ENCODE measurements around the gene ZNF155. TPM values are rescaled to one million over a fixed set of nuclear protein-coding genes. Genes with fewer than 3 reads are reported as not detected.

ZNF155 gene
- total and polyA plus RNA-seq, 10 of the 15 experiments (the other 5 are each of a cell fraction or from before 2014, with no cell fraction given), result 2.4 to 12.2 (median 5.6) TPM

GRCh38 chr19:44002566-44003460, 18.8 kb downstream of the ZNF155 start, which contains the start of gene ZNF230 (continued):
- TF ChIP-seq CHD1 (IDR thresholded peaks at IDR 0.05; ENCODE audit: low read depth, low read length) (no peak), RUNX3 (IDR thresholded peaks at IDR 0.05; ENCODE audit: low read length) (peak; percentile 95), CTCF (IDR thresholded peaks at IDR 0.05 in 2 of 3, conservative IDR thresholded peaks at IDR 0.05 in 1 of 3; ENCODE audit: control insufficient read depth in 2 of 3, extremely low read depth in 1 of 3, insufficient read depth in 1 of 3, low read depth in 3 of 3, low read length in 3 of 3) (no peak), MYC (IDR thresholded peaks at IDR 0.05; ENCODE audit: insufficient read depth, insufficient read length, insufficient replicate concordance, low read length, severe bottlenecking) (no peak), CEBPB (IDR thresholded peaks at IDR 0.05; ENCODE audit: borderline replicate concordance in 1 of 2, low read depth in 2 of 2, low read length in 2 of 2) (no peak), BACH1 (IDR thresholded peaks at IDR 0.05; ENCODE audit: borderline replicate concordance) (no peak), SMAD5 (IDR thresholded peaks at IDR 0.05; ENCODE audit: low read depth) (0 out of 2 replicates have a peak, but pooled peaks have one; percentile 52), CEBPZ (IDR thresholded peaks at IDR 0.05; ENCODE audit: low read depth, low read length) (no peak), BMI1 (IDR thresholded peaks at IDR 0.05; ENCODE audit: borderline replicate concordance) (no peak), TCF7 (IDR thresholded peaks at IDR 0.05; ENCODE audit: borderline replicate concordance) (no peak), MEF2A (IDR thresholded peaks at IDR 0.05; ENCODE audit: insufficient read depth, low read depth, low read length) (no peak), SMARCA5 (IDR thresholded peaks at IDR 0.05) (no peak), HCFC1 (IDR thresholded peaks at IDR 0.05; ENCODE audit: low read length) (peak; percentile 98), BCL11A (IDR thresholded peaks at IDR 0.05; ENCODE audit: low read depth, low read length) (no peak), CUX1 (IDR thresholded peaks at IDR 0.05; ENCODE audit: insufficient replicate concordance, low read depth, low read length) (no peak), STAT3 (IDR thresholded peaks at IDR 0.05; ENCODE audit: low read depth, low read length) (peak; percentile 15; the same call in 1 of the 2 replicates), SP1 (IDR thresholded peaks at IDR 0.05; ENCODE audit: low read depth, low read length) (no peak), EP300 (IDR thresholded peaks at IDR 0.05; ENCODE audit: borderline replicate concordance in 1 of 2, control insufficient read depth in 1 of 2, low read depth in 2 of 2, low read length in 2 of 2) (peak in 1 of 2 experiments; percentile 23; a peak in 1 of 4 replicates), ZNF622 (IDR thresholded peaks at IDR 0.05) (no peak)
